Measurements from ENCODE around the gene OPALIN.

Gene OPALIN

DNA sequence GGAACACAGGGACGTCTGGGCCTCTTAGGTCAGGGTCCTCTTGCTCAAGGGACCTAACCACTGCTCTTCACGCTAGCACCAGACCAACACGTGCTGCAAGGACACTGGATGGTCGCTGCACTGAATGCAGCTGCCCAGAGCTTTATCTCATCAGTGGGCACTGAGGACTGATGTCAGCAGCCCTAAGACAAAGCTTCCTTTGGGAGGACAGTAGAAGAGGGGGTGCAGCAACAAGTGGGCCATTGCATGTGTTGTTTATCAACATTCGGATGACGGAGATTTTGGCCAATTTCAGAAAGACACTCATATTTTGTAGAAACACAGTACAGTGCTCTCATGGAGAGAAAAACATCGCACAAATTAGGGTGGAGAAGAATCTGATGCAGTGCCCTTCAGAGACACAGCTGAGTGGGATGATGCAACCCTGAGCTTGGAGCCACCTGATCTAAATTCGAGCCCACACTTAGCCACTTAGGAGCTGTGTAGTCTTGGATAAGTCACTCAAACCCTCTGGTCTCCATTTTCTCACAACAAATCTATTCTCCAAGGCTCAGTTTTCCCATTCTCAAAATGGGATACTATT, 1.7 kb downstream of the OPALIN start:
- in situ Hi-C loops (cut with HindIII; ENCODE audit: low sequenced_read_pairs) = no loop called here
- no peak overlapping the region for H3K4me3 ChIP-seq (ENCODE audit: low read depth, low read length)
- no peak for DNase-seq (ENCODE audit: low read depth)
- no peak for TF ChIP-seq CTCF (IDR thresholded peaks at IDR 0.05; ENCODE audit: low read depth, low read length, missing control alignments)

DNA sequence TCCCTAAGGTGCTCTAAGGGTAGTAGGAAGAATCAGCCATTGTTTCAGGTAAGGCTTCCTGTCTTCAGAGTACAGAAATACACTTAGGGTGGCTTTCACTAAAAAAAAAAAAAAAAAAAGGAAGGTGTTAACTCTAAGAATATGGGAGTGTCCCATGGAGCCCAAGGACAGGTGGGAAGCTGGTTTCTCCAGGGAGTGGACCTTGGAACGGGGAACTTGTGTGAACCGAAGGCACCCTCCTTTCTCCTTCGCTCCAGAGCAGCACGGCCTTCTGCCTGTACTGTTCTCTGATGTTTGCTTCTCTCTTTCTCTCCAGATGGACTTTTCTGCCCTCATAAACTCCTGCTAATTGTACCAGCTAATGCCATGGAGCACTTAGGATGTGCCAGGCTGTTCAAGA, 6.2 kb downstream of the OPALIN start:
- in situ Hi-C loops (cut with HindIII; ENCODE audit: low sequenced_read_pairs) = no loop called here
- DNase-seq (ENCODE audit: low read depth) = no peak
- H3K4me3 ChIP-seq (ENCODE audit: low read depth, low read length) = no peak overlapping the region
- TF ChIP-seq CTCF (IDR thresholded peaks at IDR 0.05; ENCODE audit: low read depth, low read length, missing control alignments) = no peak

DNA sequence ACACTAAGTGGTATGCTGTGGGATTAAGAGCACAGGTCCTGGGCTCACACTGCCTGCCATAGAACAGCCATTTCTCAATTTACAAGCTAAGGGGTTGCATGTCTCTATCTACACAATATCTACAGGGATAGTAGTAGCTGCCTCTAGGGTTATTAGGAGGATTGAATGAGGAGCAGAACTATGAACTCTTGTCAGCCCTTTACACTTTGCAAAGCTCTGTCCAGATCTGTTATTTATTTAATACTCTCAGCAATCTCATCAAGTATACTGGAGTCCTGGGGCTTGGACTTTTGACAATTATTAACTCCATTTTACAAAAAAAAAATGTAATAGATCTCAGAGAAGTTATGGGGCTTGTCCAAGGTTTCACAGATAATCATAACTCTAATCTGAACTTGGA, 6.8 kb downstream of the OPALIN start:
- no peak overlapping the region for H3K4me3 ChIP-seq (ENCODE audit: low read depth, low read length)
- no peak for DNase-seq (ENCODE audit: low read depth)
- TF ChIP-seq CTCF (IDR thresholded peaks at IDR 0.05; ENCODE audit: low read depth, low read length, missing control alignments) = no peak
- in situ Hi-C loops (cut with HindIII; ENCODE audit: low sequenced_read_pairs) = no loop called here

- TF ChIP-seq CTCF (IDR thresholded peaks at IDR 0.05; ENCODE audit: low read depth, low read length, missing control alignments) = no peak
- H3K4me3 ChIP-seq (ENCODE audit: low read depth, low read length) = no peak overlapping the region
- no peak for DNase-seq (ENCODE audit: low read depth)
- in situ Hi-C loops (cut with HindIII; ENCODE audit: low sequenced_read_pairs) = no loop called here
Observed at GRCh38 chr10:96346295-96346694, 12.5 kb downstream of the OPALIN start.

- DNase-seq (ENCODE audit: low read depth) = no peak
- no peak overlapping the region for H3K4me3 ChIP-seq (ENCODE audit: low read depth, low read length)
- no peak for TF ChIP-seq CTCF (IDR thresholded peaks at IDR 0.05; ENCODE audit: low read depth, low read length, missing control alignments)
- in situ Hi-C loops (cut with HindIII; ENCODE audit: low sequenced_read_pairs) = no loop called here
Observed at GRCh38 chr10:96345222-96345621, 13.6 kb downstream of the OPALIN start.

DNA sequence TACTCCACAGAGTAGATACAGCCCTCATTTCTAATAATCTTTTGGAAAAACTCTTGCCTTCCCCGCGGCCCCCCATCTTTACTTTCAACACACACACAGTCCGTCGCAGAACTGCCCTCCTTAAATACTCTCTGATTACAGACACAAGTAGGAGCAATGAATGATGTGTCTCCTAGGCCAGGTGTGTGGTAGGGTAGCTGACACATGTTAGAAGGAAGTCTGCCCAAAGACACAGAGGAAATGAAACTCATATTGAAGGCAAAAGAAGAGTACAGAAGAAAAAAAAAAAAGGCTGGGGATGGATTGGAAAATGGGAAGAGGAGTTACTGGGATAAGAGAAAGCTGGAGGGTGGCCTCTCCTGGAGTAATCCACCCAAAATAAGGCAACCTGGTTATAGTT, 14.6 kb downstream of the OPALIN start:
- H3K4me3 ChIP-seq (ENCODE audit: low read depth, low read length) = no peak overlapping the region
- TF ChIP-seq CTCF (IDR thresholded peaks at IDR 0.05; ENCODE audit: low read depth, low read length, missing control alignments) = no peak
- in situ Hi-C loops (cut with HindIII; ENCODE audit: low sequenced_read_pairs) = no loop called here
- DNase-seq (ENCODE audit: low read depth) = no peak

DNA sequence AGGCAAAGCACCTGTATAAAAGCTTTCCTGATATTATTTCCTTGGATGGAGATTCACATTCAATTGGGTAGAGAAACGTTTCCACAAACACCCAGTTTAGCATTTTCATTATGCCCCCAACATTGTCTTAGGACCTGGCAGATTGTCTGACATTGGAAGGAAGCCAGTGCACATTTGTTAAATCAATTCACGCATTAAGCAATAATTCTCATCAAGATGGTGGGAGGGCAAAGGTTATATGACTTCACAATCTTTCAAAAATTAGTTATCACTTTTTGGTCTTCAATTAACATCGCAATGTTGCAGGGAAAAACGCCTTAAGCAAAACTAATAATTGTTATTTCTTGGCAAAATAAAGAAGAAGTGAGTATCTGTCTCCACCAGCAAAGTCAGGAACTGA, 16.4 kb downstream of the OPALIN start:
- DNase-seq (ENCODE audit: low read depth) = no peak
- in situ Hi-C loops (cut with HindIII; ENCODE audit: low sequenced_read_pairs) = no loop called here
- H3K4me3 ChIP-seq (ENCODE audit: low read depth, low read length) = no peak overlapping the region
- no peak for TF ChIP-seq CTCF (IDR thresholded peaks at IDR 0.05; ENCODE audit: low read depth, low read length, missing control alignments)

Measured in astrocyte of the cerebellum (primary cell).